G401 (cell line): Measurements from ENCODE around the gene TIMM10B. TPM values are rescaled to one million over a fixed set of nuclear protein-coding genes. Genes with fewer than 3 reads are reported as not detected.

Experiments used
- DNase-seq: peaks from one replicate; pipeline ENCODE4 v3.0.0-alpha.2; 2015; ENCODE audit warnings: low spot score
- in situ Hi-C: cut with HindIII; loops from 2 replicates; pipeline ENCODE4 v1.10.0; 2016; ENCODE audit warnings: low sequenced_read_pairs, mixed read lengths
- total RNA-seq: library from RNA; depleted of rRNA; stranded (reverse); fragments of >200 nt; shearing (Covaris generic); gene quantifications from 2 replicates; pipeline ENCODE4 v1.2.3, GENCODE V29; 2014; rRNA removed

The TIMM10B gene, protein sequence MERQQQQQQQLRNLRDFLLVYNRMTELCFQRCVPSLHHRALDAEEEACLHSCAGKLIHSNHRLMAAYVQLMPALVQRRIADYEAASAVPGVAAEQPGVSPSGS
- 37.4 and 56.5 TPM in 2 replicates for total RNA-seq

GRCh38 chr11:6481012-6481923, at the start of gene TIMM10B, which contains the start of gene ARFIP2:
TSS of gene TIMM10B (plus strand) at chr11:6481501. CDS start at chr11:6481517, 16 bp downstream.
TSS of gene ARFIP2 (minus strand) at chr11:6481331. CDS start at chr11:6480421, 910 bp downstream.
- peak; percentile 100 for DNase-seq
- in situ Hi-C loops: no loop called here

DNA sequence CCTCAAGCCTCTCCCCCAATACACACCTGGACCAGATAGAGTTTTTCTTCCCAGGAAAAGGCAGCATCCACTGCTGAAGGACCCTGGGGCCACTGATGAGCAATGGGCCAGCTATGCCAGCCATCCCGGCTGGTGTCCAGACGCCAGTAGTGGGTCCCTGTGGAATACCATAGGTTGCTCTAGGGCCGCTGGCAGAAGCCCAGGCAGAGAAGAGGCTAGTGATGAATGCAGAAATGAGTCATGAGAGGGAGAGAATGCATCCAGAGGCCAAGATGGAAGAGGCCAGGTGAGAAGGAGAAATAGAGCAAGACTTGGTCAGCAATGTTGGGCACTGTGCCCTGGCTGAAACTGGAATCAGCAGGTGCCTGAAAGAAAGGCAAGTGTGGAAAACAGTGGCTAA, 49.4 kb upstream of the TIMM10B start:
- DNase-seq: no peak
- in situ Hi-C loops: no loop called here

DNA sequence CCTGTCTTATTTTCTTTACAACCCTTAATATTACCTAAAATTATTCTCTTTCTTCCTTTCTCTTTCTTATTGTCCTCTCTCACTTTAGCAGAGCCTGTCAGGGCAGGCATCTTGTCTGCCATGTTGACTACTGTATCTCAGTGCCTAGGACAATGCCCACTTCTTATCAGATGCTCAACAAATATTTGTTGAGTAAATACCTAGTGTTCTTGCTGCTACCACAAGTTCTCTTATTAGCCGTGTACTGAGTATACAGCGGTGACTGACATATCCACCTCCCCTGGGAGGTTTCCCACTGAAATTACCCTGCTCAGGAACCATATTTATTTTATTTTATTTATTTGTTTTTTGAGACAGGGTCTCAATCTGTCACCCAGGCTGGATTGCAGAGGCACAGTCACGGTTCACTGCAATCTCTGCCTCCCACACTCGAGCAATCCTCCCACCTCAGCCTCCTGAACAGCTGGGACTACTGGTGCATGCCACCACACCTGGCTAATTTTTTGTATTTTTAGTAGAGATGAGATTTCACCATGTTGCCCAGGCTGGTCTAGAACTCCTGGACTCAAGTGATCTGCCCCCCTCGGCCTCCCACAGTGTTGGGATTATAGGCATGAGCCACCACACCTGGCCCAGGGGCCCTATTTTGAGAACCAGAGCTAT, 47.2 kb upstream of the TIMM10B start:
- in situ Hi-C loops: no loop called here
- no peak for DNase-seq

GRCh38 chr11:6437423-6437822, 43.9 kb upstream of the TIMM10B start:
- in situ Hi-C loops: no loop called here
- DNase-seq: no peak

DNA sequence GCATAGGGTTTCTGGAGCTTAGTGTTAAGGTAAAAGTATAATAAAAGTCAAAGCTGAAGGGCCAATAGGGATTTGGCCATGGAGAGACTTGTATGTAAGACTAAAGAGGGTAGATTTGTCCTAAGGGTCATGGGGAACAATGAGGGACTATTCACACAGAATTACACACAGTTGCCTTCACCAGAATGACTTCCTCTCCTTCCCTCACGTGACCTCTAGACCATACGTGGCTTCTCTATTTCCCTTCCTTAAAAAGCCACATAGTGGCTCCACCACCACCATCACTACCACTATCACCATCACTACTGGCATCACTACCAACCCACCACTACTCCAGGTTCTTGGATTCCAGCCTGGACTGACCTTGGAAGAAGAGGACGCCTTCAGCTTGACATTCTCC, 43.3 kb upstream of the TIMM10B start:
- in situ Hi-C loops: no loop called here

DNA sequence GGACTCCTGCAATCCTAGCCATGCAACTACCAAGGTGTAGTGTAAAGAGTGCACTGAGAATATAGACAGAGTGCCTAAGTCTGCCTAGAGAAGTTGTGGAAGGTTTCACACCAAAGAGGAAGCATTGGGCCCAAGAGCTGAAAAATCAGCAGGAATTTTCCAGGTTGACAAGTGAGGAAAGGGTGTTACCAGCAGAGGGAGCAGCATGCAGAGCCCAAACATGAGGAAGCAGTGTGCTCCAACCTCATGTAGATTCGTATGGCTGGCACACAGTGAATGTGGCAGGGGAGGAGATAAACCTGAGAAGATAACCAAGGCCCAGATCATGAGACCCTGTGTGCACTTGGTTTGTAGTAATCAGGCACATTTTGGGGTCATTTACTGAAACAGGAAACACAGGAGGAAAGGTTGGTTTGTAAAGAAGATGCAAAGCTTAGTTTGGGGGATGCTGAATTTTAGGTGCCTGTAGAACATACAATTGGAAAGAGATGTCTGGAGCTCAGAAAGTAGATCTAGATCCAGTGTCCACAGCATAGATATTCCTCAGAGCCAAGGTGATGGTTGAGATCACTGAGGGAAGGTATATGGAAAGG, 42.2 kb upstream of the TIMM10B start:
- in situ Hi-C loops: no loop called here

More for the DNA sequence above, 43.3 kb upstream of the TIMM10B start:
- DNase-seq: no peak

DNA sequence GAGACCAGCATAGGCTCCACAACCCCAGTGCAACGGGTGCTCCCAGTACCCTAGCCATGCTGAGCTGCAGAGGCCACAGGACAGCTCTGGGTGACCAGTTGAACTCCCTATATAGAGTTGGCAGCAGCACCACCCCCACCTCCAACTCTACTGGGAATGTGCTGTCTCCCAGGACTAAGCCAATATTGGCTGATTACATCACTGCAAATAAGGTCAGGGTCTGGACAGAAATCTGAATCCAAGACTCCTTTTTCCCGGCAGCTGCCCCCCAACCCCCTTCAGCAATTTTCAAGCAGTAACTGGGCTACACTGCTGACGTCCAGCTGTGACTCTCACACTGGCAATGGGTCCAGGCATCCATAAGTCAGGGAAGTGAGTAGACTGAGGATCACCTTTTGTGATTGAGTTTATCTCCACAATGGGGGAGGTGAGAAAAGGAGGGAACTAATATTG, 40.4 kb upstream of the TIMM10B start, which contains the start of gene HPX:
HPX (minus strand) TSS at position 82 of the 453 bp plus-strand sequence; CDS start at position 58, 24 bp downstream.
- no peak for DNase-seq
- in situ Hi-C loops: loop anchor here (5.0 kb wide), 1 partner anchor 39 kb away; no protein-coding TSS in a partner anchor

More for the DNA sequence above, 42.2 kb upstream of the TIMM10B start:
- peak; percentile 84 for DNase-seq

DNA sequence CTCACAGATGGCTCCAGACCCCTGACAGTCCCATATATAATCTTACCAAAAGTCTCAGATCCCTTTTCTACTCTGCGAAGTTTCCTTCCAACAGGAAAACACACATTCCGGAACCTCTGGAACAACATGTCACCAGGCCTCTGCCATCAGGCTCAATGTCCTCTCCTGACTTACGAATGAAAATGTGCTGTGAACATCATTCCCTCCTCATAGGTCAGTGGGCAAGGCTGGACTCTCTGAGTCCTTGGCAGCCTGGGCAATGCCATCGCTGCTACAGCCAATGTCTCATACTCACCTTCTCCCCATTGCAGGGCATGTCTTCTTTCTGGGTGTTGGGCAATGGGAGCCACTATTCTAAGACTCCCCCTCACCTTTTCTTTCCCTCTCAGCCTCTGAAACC, 38.9 kb upstream of the TIMM10B start:
- no peak for DNase-seq
- in situ Hi-C loops: loop anchor here (5.0 kb wide), 1 partner anchor 40 kb away; no protein-coding TSS in a partner anchor

DNA sequence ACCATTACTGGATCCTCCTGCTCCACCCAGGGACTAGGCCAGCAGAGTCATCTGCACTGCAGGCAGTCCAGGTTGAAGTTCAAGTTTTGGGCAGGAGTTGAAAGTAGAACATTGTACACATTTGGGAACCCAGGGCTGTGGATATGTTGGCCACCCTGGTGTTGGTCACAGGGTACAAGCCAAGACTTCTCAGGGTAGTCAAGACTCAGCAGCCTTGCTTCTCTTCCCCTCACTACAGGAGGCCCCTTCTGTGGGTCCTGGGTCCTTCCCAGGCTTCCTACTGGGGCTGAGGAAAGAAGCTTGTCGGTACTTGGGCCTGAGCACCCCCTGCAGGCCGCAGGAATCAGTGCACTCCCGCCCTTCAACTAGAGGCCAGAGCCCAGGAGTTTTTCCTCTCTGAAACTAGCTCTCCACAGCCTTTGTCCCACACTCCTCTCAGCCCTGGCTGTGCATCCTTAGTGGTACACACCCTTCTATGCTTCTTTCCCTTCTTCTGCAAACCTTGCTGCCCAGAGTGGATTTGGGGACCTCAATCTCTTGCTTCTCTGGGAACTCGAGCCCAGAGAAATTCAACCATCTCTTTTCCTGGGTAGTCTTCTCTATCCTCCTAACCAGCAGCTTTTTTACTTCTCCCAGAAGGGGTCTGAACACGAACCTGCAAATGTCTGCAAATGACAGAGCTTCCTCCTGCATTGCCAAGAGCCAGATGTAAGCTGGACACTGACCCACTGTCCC, 37.9 kb upstream of the TIMM10B start:
- DNase-seq: peak; percentile 67
- in situ Hi-C loops: loop anchor here (5.0 kb wide), 1 partner anchor 41 kb away; no protein-coding TSS in a partner anchor

GRCh38 chr11:6448574-6448973, 32.7 kb upstream of the TIMM10B start:
- in situ Hi-C loops: no loop called here
- no peak for DNase-seq

- DNase-seq: no peak
- in situ Hi-C loops: no loop called here
Observed at GRCh38 chr11:6452219-6452618, 29.1 kb upstream of the TIMM10B start.

GRCh38 chr11:6453152-6453551, 28.1 kb upstream of the TIMM10B start:
- in situ Hi-C loops: no loop called here
- no peak for DNase-seq

- no peak for DNase-seq
- in situ Hi-C loops: no loop called here
Observed at GRCh38 chr11:6455070-6455469, 26.2 kb upstream of the TIMM10B start.

GRCh38 chr11:6456361-6457073, 24.8 kb upstream of the TIMM10B start:
- in situ Hi-C loops: no loop called here
- no peak for DNase-seq

GRCh38 chr11:6457581-6458320, 23.6 kb upstream of the TIMM10B start:
- DNase-seq: no peak
- in situ Hi-C loops: no loop called here

DNA sequence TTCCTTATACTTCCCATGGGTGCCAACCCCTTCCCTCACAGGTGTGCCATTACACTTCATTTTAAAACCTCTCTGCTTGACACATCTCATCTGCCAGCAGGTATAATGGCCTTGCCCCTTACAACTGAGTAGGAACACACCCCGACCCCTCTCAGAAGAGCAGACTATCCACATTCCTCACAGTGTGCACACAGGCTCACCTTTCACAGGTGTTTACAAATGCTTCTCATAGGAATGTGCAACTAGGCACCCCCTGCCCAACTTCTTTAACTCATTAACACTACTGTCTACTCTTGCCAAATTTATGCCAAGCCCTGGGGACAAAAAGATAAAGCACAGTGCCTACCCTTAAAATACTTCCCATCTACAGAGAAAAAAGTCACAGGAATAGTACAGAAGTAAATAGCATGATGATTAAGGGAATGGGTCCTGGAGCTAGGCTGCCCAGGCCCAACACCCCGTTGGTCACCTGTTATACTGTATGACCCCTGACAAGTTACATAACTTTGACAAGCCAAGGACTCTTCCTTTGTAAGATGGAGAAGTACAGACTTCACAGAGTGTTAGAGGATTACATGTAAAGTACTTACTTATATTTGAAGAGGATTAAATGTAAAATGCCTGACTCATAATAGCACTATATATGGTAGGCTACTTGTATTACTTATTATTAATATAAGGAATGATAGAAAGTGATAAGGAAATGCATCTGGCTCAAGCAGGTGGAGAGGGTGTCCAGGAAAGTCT, 22.8 kb upstream of the TIMM10B start:
- no peak for DNase-seq
- in situ Hi-C loops: no loop called here

DNA sequence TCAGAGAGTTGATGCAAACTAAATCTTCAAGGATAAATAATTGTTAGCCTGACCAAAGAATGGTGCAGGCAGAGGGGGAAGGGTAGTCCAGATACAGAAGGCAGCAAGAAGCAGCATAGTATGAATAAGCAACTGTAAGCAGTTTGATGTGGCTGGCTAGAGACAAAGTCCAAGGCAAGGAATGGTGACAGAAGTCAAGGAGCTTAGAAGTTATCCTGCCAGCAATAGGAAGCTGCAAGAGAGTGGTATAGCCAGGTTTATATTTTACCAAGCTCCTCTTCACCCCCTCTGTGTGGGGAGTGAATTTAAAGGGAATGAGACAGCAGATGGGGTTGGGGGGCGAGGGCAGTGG, 22.2 kb upstream of the TIMM10B start:
- in situ Hi-C loops: no loop called here
- DNase-seq: no peak
